IMR-90 (cell line): ENCODE results near the gene MEGF11. TPM values are rescaled to one million over a fixed set of nuclear protein-coding genes. Genes with fewer than 3 reads are reported as not detected.

Source experiments
- ATAC-seq: fragments of 200-7000 bp; cut with Tn5 transposase; 2 replicates; pipeline ENCODE4 v1.9.1; 2020; ENCODE audit warnings: low read depth, mild to moderate bottlenecking, moderate library complexity
- BruUV-seq: library from RNA; stranded (reverse); fragments of 400-500 nt; replicated peaks from 2 replicates; lab custom pipeline; 2021; lab: Mats Ljungman, UMichigan
- CTCF ChIA-PET: fragments of 300-600 bp; formaldehyde crosslinking; extraction: SDS; loops from one replicate; lab custom pipeline; 2021; ENCODE audit warnings: antibody characterized with exemption; lab: Yijun Ruan, JAX
- POLR2A ChIA-PET: fragments of 300-600 bp; sonication (Branson Sonifier 250); formaldehyde crosslinking; loops from one replicate; lab custom pipeline; 2022; ENCODE audit warnings: antibody characterized with exemption; ENCODE audit not compliant: unreplicated experiment; lab: Charles Lee
- DNase-seq: peaks from one replicate; pipeline ENCODE4 v3.0.0; 2013
- H2AFZ ChIP-seq: replicated peaks from 2 replicates; pipeline ENCODE3; 2013; ENCODE audit warnings: low read length, mild to moderate bottlenecking; ENCODE audit not compliant: poor library complexity
- H2AK5ac ChIP-seq: 2 replicates; pipeline ENCODE4 v1.6.1; 2013; ENCODE audit warnings: low read depth, low read length, inconsistent platforms
- H2AK9ac ChIP-seq: replicated peaks from 2 replicates; pipeline ENCODE3; 2013; ENCODE audit warnings: mild to moderate bottlenecking, low read depth, low read length, moderate library complexity; ENCODE audit not compliant: poor library complexity
- H2BK120ac ChIP-seq: 2 replicates; pipeline ENCODE4 v1.6.1; 2013; ENCODE audit warnings: low read depth, low read length, inconsistent platforms
- H2BK15ac ChIP-seq: 3 replicates; pipeline ENCODE4 v1.6.1; 2013; ENCODE audit warnings: low read depth, low read length, inconsistent platforms
- H2BK20ac ChIP-seq: 2 replicates; pipeline ENCODE4 v1.6.1; 2013; ENCODE audit warnings: low read depth, mild to moderate bottlenecking, inconsistent platforms, low read length, moderate library complexity
- H2BK5ac ChIP-seq: 2 replicates; pipeline ENCODE4 v1.6.1; 2013; ENCODE audit warnings: mild to moderate bottlenecking, low read depth, low read length, inconsistent platforms; ENCODE audit not compliant: poor library complexity, severe bottlenecking
- H3K14ac ChIP-seq: replicated peaks from 2 replicates; pipeline ENCODE4 v1.6.1; 2013; ENCODE audit warnings: low read depth, low read length, inconsistent platforms
- H3K18ac ChIP-seq: 2 replicates; pipeline ENCODE4 v1.6.1; 2013; ENCODE audit warnings: low read depth, low read length, control low read depth
- H3K23ac ChIP-seq: 2 replicates; pipeline ENCODE4 v1.6.1; 2013; ENCODE audit warnings: low read depth, low read length, inconsistent platforms
- H3K27ac ChIP-seq: 2 replicates; pipeline ENCODE4 v1.5.1; 2013; ENCODE audit warnings: mild to moderate bottlenecking, control low read depth, low read length; ENCODE audit not compliant: insufficient read depth
- H3K27me3 ChIP-seq: 2 replicates; pipeline ENCODE4 v1.6.1; 2013; ENCODE audit warnings: low read length; ENCODE audit not compliant: control insufficient read depth, insufficient read depth
- H3K36me3 ChIP-seq: 2 replicates; pipeline ENCODE4 v1.6.1; 2013; ENCODE audit warnings: low read length, mixed read lengths; ENCODE audit not compliant: control insufficient read depth, insufficient read depth
- H3K4ac ChIP-seq: 2 replicates; pipeline ENCODE4 v1.6.1; 2013; ENCODE audit warnings: low read depth, low read length, inconsistent platforms
- H3K4me1 ChIP-seq: 2 replicates; pipeline ENCODE4 v1.6.1; 2013; ENCODE audit warnings: low read length, mixed read lengths; ENCODE audit not compliant: control insufficient read depth, insufficient read depth
- H3K4me2 ChIP-seq: 2 replicates; pipeline ENCODE4 v1.6.1; 2013; ENCODE audit warnings: low read depth, mild to moderate bottlenecking, control low read depth, low read length, moderate library complexity
- H3K4me3 ChIP-seq: 2 replicates; pipeline ENCODE4 v1.5.1; 2013; ENCODE audit warnings: low read depth, mild to moderate bottlenecking, control low read depth, low read length, moderate library complexity; ENCODE audit not compliant: insufficient read depth
- H3K56ac ChIP-seq: 2 replicates; pipeline ENCODE4 v1.6.1; 2013; ENCODE audit warnings: low read length, inconsistent platforms; ENCODE audit not compliant: insufficient read depth; ENCODE audit errors: extremely low read depth
- H3K79me1 ChIP-seq, 2 experiments: 2 replicates each; pipeline ENCODE4 v1.6.1; 2013; ENCODE audit warnings: low read length in 2 of 2, inconsistent platforms in 1 of 2, low read depth in 1 of 2
- H3K9ac ChIP-seq: 2 replicates; pipeline ENCODE4 v1.6.1; 2013; ENCODE audit warnings: low read depth, low read length, control low read depth
- H3K9me1 ChIP-seq: 2 replicates; pipeline ENCODE4 v1.6.1; 2013; ENCODE audit warnings: low read length, inconsistent platforms; ENCODE audit not compliant: insufficient read depth
- H3K9me3 ChIP-seq: 2 replicates; pipeline ENCODE4 v1.6.1; 2013; ENCODE audit warnings: low read length; ENCODE audit not compliant: control insufficient read depth, insufficient read depth
- H4K20me1 ChIP-seq: 2 replicates; pipeline ENCODE4 v1.6.1; 2013; ENCODE audit warnings: low read length, inconsistent platforms; ENCODE audit not compliant: insufficient read depth
- H4K5ac ChIP-seq: 2 replicates; pipeline ENCODE4 v1.6.1; 2013; ENCODE audit warnings: mild to moderate bottlenecking, low read depth, low read length, control low read depth
- H4K8ac ChIP-seq, 2 experiments: 2 replicates each; pipeline ENCODE4 v1.6.1; 2013; ENCODE audit warnings: low read depth in 2 of 2, low read length in 2 of 2, control low read depth in 1 of 2, inconsistent platforms in 1 of 2
- H4K91ac ChIP-seq: 2 replicates; pipeline ENCODE4 v1.6.1; 2013; ENCODE audit warnings: low read depth, low read length, inconsistent platforms; ENCODE audit not compliant: insufficient read depth
- BHLHE40 ChIP-seq: fragments of 150-350 bp; IDR thresholded peaks from 2 replicates; pipeline ENCODE4 v1.6.1; 2016; ENCODE audit warnings: mild to moderate bottlenecking, low read depth, low read length
- CEBPB ChIP-seq: IDR thresholded peaks from 2 replicates; pipeline ENCODE4 v1.6.1; 2012; ENCODE audit warnings: low read depth, low read length, improper control_type of control experiment
- FOS ChIP-seq: fragments of 150-350 bp; IDR thresholded peaks from 2 replicates; pipeline ENCODE4 v1.6.1; 2016; ENCODE audit warnings: low read depth, low read length
- MAFK ChIP-seq: IDR thresholded peaks from 2 replicates; pipeline ENCODE4 v1.6.1; 2012; ENCODE audit warnings: low read depth, low read length, improper control_type of control experiment
- MAZ ChIP-seq: IDR thresholded peaks from 2 replicates; pipeline ENCODE4 v1.6.1; 2012; ENCODE audit warnings: low read depth, mild to moderate bottlenecking, low read length, improper control_type of control experiment, moderate library complexity, borderline replicate concordance
- MXI1 ChIP-seq: IDR thresholded peaks from 2 replicates; pipeline ENCODE4 v1.6.1; 2012; ENCODE audit warnings: low read depth, mild to moderate bottlenecking, low read length, moderate library complexity, borderline replicate concordance
- NFE2L2 ChIP-seq: fragments of 150-350 bp; IDR thresholded peaks from 2 replicates; pipeline ENCODE4 v1.6.1; 2016; ENCODE audit warnings: low read depth, mild to moderate bottlenecking, low read length
- POLR2A ChIP-seq: IDR thresholded peaks from 2 replicates; pipeline ENCODE4 v1.6.1; 2012; ENCODE audit warnings: mild to moderate bottlenecking, low read depth, low read length
- RAD21 ChIP-seq: IDR thresholded peaks from 2 replicates; pipeline ENCODE4 v1.6.1; 2012; ENCODE audit warnings: low read length, improper control_type of control experiment
- RCOR1 ChIP-seq: IDR thresholded peaks from 2 replicates; pipeline ENCODE4 v1.6.1; 2012; ENCODE audit warnings: mild to moderate bottlenecking, low read length, improper control_type of control experiment; ENCODE audit not compliant: insufficient replicate concordance
- RFX5 ChIP-seq: IDR thresholded peaks from 2 replicates; pipeline ENCODE4 v1.8.0; 2012; ENCODE audit warnings: low read depth, mild to moderate bottlenecking, low read length, moderate library complexity
- WGBS, 2 experiments: methylation state at CpG; one replicate each; pipeline versions ENCODE4 v1.1.5 to v1.1.7; 2013; ENCODE audit warnings: missing lambda C conversion rate in 2 of 2; ENCODE audit not compliant: insufficient read length in 1 of 2; ENCODE audit errors: extremely low coverage in 2 of 2; 5-methylcytosine and 5-hydroxymethylcytosine counted together
- dilution Hi-C: fragments of 300-500 bp; cut with HindIII; formaldehyde crosslinking; loops from one replicate; pipeline ENCODE4 v1.14.3; 2018; ENCODE audit warnings: low sequenced_read_pairs; ENCODE audit not compliant: unreplicated experiment
- in situ Hi-C: fragments of 300-500 bp; cut with MboI; formaldehyde crosslinking; loops from 3 replicates; pipeline ENCODE4 v1.14.3; 2019; ENCODE audit warnings: low sequenced_read_pairs, inconsistent platforms, mixed read lengths
- intact Hi-C: fragments of 100-400 bp; cut with micrococcal nuclease; formaldehyde crosslinking; loops from 2 replicates; pipeline ENCODE4 v1.10.0; 2022
- polyA plus RNA-seq, 3 experiments: library from polyadenylated mRNA; depleted of rRNA; stranded (reverse); fragments of >200 nt; gene quantifications; 2 replicates each; pipeline ENCODE4 v1.2.3, GENCODE V29; 2012; ENCODE audit warnings: low replicate concordance in 1 of 3
- total RNA-seq: library from RNA; depleted of rRNA; stranded (reverse); fragments of >200 nt; gene quantifications from 2 replicates; pipeline ENCODE4 v1.2.3, GENCODE V29; 2012
- TF ChIP-seq, protein P1 (sequence below): fragments of 150-350 bp; IDR thresholded peaks from 2 replicates; pipeline ENCODE4 v1.6.1; 2016; ENCODE audit warnings: low read depth, mild to moderate bottlenecking, low read length, moderate library complexity, borderline replicate concordance
- TF ChIP-seq, protein P2 (sequence below): fragments of 150-350 bp; IDR thresholded peaks from 2 replicates; pipeline ENCODE4 v1.6.1; 2017; ENCODE audit warnings: mild to moderate bottlenecking, antibody characterized with exemption, low read length, low read depth

Gene MEGF11
- total and polyA plus RNA-seq, 2 of the 4 experiments (the other 2 are of a cell fraction), result not detected

GRCh38 chr15:66131200-66131599 lies 122.3 kb downstream of the MEGF11 start:
- POLR2A ChIA-PET, result no interaction called here
- Histone ChIP-seq H3K36me3 (no peaks in the 10 kb centered on the region), H3K9ac (no peak overlapping the region), H2AK9ac (no peak overlapping the region), H3K23ac (no peak overlapping the region), H3K4me1 (no peaks in the 10 kb centered on the region), H2BK20ac (no peak overlapping the region), H3K4me2 (no peak overlapping the region), H3K9me1 (no peaks in the 10 kb centered on the region), H2AFZ (no peak overlapping the region), H3K56ac (no peak overlapping the region), H4K8ac (no peak overlapping the region), H3K27me3 (peaks cover 80% of the 10 kb centered on the region), H3K27ac (no peak overlapping the region), H2BK15ac (no peak overlapping the region), H3K9me3 (no peaks in the 10 kb centered on the region), H3K14ac (no peak overlapping the region), H2BK120ac (no peak overlapping the region), H3K79me1 (no peaks in the 10 kb centered on the region), H4K91ac (no peak overlapping the region), H2AK5ac (no peak overlapping the region), H4K5ac (no peak overlapping the region), H2BK5ac (no peak overlapping the region), H3K4ac (no peak overlapping the region), H3K18ac (no peak overlapping the region), H3K4me3 (no peak overlapping the region), H4K20me1 (no peaks in the 10 kb centered on the region)
- CTCF ChIA-PET, result no interaction called here
- dilution Hi-C loops (no loop called here), in situ Hi-C loops (no loop called here), intact Hi-C loops (no loop called here)
- TF ChIP-seq FOS (no peak), MXI1 (no peak), MAFK (no peak), NFE2L2 (no peak), CEBPB (no peak), POLR2A (no peak), RCOR1 (no peak), BHLHE40 (no peak), RFX5 (no peak), MAZ (no peak), RAD21 (no peak)
- TF ChIP-seq, protein P1, sequence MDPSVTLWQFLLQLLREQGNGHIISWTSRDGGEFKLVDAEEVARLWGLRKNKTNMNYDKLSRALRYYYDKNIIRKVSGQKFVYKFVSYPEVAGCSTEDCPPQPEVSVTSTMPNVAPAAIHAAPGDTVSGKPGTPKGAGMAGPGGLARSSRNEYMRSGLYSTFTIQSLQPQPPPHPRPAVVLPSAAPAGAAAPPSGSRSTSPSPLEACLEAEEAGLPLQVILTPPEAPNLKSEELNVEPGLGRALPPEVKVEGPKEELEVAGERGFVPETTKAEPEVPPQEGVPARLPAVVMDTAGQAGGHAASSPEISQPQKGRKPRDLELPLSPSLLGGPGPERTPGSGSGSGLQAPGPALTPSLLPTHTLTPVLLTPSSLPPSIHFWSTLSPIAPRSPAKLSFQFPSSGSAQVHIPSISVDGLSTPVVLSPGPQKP, result no peak
- TF ChIP-seq, protein P2, sequence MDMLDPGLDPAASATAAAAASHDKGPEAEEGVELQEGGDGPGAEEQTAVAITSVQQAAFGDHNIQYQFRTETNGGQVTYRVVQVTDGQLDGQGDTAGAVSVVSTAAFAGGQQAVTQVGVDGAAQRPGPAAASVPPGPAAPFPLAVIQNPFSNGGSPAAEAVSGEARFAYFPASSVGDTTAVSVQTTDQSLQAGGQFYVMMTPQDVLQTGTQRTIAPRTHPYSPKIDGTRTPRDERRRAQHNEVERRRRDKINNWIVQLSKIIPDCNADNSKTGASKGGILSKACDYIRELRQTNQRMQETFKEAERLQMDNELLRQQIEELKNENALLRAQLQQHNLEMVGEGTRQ, result no peak
- no peak for DNase-seq
- no TSS peak for BruUV-seq
- 100% methylated on average over 1 of the region's 4 CpGs; no CpG with 5 or more reads in 1 of the 2 experiments for WGBS, 2 experiments
- ATAC-seq, result no peak
